ENCODE measurements around the gene OR52I1. TPM values are rescaled to one million over a fixed set of nuclear protein-coding genes. Genes with fewer than 3 reads are reported as not detected.

The OR52I1 gene
- not detected for total RNA-seq

GRCh38 chr11:4593739-4594138 lies at the start of gene OR52I1:
Gene OR52I1, plus strand, starts transcription at chr11:4594039. Its CDS starts 0 bp downstream, at chr11:4594039.
- H3K27ac Mint-ChIP-seq = no peak within 1 kb of the TSS

GRCh38 chr11:4544891-4545290 lies 48.9 kb upstream of the OR52I1 start, which contains the start of gene OR52M1:
Gene OR52M1, plus strand, starts transcription at chr11:4545191. Its CDS starts 0 bp downstream, at chr11:4545191.
- no peak for DNase-seq
- no peak for ATAC-seq
- Mint-ChIP-seq H3K27me3 (peaks cover 4% of the 10 kb centered on the region), H3K9me3 (no peaks in the 10 kb centered on the region), H3K36me3 (ENCODE audit: low read depth) (no peaks in the 10 kb centered on the region), H3K27ac (no peak within 1 kb of the TSS), H3K4me3 (no peak within 1 kb of the TSS), H3K4me1 (ENCODE audit: low read depth) (no peaks in the 10 kb centered on the region)
- no peak for TF ChIP-seq CTCF (IDR thresholded peaks at IDR 0.05)
- intact Hi-C loops (cut with micrococcal nuclease) = no loop called here
- ChIA-PET POLR2A (no interaction called here), CTCF (no interaction called here)

More at GRCh38 chr11:4593739-4594138, at the start of gene OR52I1:
- ChIA-PET POLR2A (no interaction called here), CTCF (no interaction called here)
- ATAC-seq (no peak), DNase-seq (no peak)
- Mint-ChIP-seq H3K27me3 (peaks cover under 1% of the 10 kb centered on the region), H3K9me3 (no peaks in the 10 kb centered on the region), H3K4me3 (no peak within 1 kb of the TSS), H3K36me3 (ENCODE audit: low read depth) (peaks cover 5% of the 10 kb centered on the region), H3K4me1 (ENCODE audit: low read depth) (no peaks in the 10 kb centered on the region)
- intact Hi-C loops (cut with micrococcal nuclease) = no loop called here
- no peak for TF ChIP-seq CTCF (IDR thresholded peaks at IDR 0.05)

- Mint-ChIP-seq H3K4me3 (no peak overlapping the region), H3K27me3 (peaks cover 4% of the 10 kb centered on the region), H3K4me1 (ENCODE audit: low read depth) (no peaks in the 10 kb centered on the region), H3K9me3 (no peaks in the 10 kb centered on the region), H3K36me3 (ENCODE audit: low read depth) (no peaks in the 10 kb centered on the region), H3K27ac (no peak overlapping the region)
- ChIA-PET CTCF (interaction anchor here (1.2 to 3.2 kb wide), 2 partner anchors 360 to 365 kb away, joined by 3 to 16 read pairs; no protein-coding TSS in a partner anchor), POLR2A (no interaction called here)
- intact Hi-C loops (cut with micrococcal nuclease) = no loop called here
- TF ChIP-seq CTCF (IDR thresholded peaks at IDR 0.05) = no peak
- ATAC-seq (no peak), DNase-seq (no peak)
Measured at GRCh38 chr11:4546878-4547277, 47.0 kb upstream of the OR52I1 start.

- no peak for ATAC-seq
- H3K4me1 Mint-ChIP-seq (ENCODE audit: low read depth) = no peaks in the 10 kb centered on the region
- no peaks in the 10 kb centered on the region for H3K9me3 Mint-ChIP-seq
- POLR2A ChIA-PET = no interaction called here
- no peak overlapping the region for H3K4me3 Mint-ChIP-seq
- H3K36me3 Mint-ChIP-seq (ENCODE audit: low read depth) = no peaks in the 10 kb centered on the region
- DNase-seq = no peak
- CTCF ChIA-PET = interaction anchor here (1.1 to 3.2 kb wide), 2 partner anchors 8 to 360 kb away, joined by 6 to 16 read pairs; no protein-coding TSS in a partner anchor
- H3K27ac Mint-ChIP-seq = no peak overlapping the region
- intact Hi-C loops (cut with micrococcal nuclease) = no loop called here
- no peak for TF ChIP-seq CTCF (IDR thresholded peaks at IDR 0.05)
- peaks cover 2% of the 10 kb centered on the region for H3K27me3 Mint-ChIP-seq
Measured at GRCh38 chr11:4547416-4547815, 46.4 kb upstream of the OR52I1 start.

- Mint-ChIP-seq H3K27me3 (peaks cover 7% of the 10 kb centered on the region), H3K36me3 (ENCODE audit: low read depth) (no peaks in the 10 kb centered on the region), H3K4me3 (no peak overlapping the region), H3K27ac (no peak overlapping the region), H3K4me1 (ENCODE audit: low read depth) (no peaks in the 10 kb centered on the region), H3K9me3 (no peaks in the 10 kb centered on the region)
- TF ChIP-seq CTCF (IDR thresholded peaks at IDR 0.05) = peak; percentile 23
- ChIA-PET CTCF (interaction anchor here (0.7 to 2.8 kb wide), 7 partner anchors 10 to 602 kb away, joined by 3 to 19 read pairs (median 3); no protein-coding TSS in a partner anchor), POLR2A (interaction anchor here (0.6 kb wide), 1 partner anchor 14 kb away, joined by 3 read pairs; no protein-coding TSS in a partner anchor)
- DNase-seq (peak; percentile 9), ATAC-seq (no peak)
- intact Hi-C loops (cut with micrococcal nuclease) = no loop called here
Measured at GRCh38 chr11:4551346-4551979, 42.4 kb upstream of the OR52I1 start.

All from activated CD8-positive, alpha-beta T cell treated with anti-CD3 and anti-CD28 coated beads for 36 hours (primary cell).